Measurements from ENCODE around the gene C5orf15.
A peak's percentile ranks its signal among the peaks of the same experiment; 100 is the strongest.
"Not testable (repeated sequence)": the region's sequence is repeated elsewhere in the genome, so short reads cannot be mapped to it uniquely, and the experiment has no call there.

Gene C5orf15

DNA sequence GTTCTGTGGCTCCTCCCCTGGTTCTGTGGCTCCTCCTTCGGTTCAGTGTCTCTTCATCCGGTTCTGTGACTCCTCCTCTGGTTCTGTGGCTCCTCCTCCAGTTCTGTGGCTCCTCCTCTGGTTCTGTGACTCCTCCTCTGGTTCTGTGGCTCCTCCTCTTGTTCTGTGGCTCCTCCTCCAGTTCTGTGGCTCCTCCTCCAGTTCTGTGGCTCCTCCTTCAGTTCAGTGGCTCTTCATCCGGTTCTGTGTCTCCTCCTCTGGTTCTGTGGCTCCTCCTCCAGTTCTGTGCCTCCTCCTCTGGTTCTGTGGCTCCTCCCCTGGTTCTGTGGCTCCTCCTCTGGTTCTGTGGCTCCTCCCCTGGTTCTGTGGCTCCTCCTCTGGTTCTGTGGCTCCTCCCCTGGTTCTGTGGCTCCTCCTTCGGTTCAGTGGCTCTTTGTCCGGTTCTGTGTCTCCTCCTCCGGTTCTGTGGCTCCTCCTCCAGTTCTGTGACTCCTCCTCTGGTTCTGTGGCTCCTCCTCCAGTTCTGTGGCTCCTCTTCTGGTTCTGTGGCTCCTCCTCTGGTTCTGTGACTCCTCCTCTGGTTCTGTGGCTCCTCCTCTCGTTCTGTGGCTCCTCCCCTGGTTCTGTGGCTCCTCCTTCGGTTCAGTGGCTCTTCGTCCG, 32.3 kb downstream of the C5orf15 start:
- DNase-seq = not testable (repeated sequence)

DNA sequence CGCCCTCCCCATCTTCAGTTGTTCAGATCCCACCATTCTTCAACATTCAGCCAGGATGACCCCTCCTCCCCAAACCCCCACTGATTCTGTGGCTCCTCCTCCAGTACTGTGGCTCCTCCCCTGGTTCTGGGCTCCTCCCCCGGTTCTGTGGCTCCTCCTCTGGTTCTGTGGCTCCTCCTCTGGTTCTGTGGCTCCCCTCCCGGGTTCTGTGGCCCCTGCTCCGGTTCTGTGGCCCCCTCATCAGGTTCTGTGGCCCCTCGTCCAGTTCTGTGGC, 32.8 kb downstream of the C5orf15 start:
- no peak for DNase-seq

DNA sequence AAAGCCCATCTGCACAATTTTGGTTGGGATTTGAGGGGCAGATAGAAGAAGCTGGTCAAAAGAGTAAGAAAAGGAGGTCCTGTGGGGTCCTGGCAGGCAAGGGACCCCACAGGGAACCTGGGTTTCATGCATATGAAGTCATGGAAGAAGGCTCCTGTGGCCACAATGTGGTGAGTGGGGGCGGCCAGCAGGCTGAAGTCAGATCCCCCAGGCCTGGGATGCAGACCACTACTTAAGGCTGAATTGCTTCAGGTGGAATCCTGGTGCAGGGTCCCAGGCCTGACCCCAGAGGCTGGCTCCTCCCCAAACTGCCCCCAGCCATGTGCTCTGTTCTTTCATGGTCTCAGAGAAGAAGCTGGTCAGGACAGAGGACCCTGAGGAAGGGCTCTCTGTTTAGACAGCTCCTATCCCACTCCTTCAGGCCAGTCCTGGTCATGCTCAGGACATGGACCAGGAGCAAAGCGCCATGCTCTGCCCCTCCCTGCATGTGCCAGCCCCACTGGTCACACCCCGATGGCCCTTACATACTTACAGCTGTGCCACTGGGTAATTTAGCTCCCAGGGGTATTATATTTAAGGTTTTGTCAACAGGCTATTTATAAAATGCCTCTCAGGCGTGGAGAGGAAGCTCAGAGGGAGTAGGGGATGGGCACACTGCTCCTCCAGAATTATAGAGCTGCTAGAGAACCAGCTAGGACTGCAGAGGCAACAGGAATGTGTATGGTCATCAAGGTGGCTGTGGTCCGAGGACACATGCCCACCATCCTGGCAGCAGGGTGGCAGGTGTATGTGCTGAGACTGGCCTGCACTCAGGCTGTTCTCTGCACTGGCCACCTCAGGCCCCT, 33.4 kb downstream of the C5orf15 start:
- DNase-seq = no peak

DNA sequence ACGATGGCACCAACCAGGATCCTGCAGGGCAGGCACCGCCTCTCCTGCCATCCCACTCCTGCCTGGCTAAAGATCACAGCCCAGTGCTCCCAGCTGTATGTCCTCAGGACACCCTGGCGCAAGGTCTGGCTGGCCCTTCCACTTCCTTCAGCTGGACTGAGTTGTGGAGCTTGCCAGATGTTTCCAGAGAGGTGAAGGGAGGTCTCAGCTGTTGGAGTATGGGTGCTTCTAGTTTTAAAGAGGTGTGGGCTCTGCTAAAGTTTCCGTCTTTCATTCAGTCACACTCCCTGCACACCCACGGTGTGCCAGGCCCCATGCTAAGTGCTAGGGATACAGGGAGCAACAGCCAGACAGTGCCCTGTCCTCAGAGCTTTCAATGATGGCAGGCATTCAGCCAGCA, 34.1 kb downstream of the C5orf15 start:
- DNase-seq = no peak

DNA sequence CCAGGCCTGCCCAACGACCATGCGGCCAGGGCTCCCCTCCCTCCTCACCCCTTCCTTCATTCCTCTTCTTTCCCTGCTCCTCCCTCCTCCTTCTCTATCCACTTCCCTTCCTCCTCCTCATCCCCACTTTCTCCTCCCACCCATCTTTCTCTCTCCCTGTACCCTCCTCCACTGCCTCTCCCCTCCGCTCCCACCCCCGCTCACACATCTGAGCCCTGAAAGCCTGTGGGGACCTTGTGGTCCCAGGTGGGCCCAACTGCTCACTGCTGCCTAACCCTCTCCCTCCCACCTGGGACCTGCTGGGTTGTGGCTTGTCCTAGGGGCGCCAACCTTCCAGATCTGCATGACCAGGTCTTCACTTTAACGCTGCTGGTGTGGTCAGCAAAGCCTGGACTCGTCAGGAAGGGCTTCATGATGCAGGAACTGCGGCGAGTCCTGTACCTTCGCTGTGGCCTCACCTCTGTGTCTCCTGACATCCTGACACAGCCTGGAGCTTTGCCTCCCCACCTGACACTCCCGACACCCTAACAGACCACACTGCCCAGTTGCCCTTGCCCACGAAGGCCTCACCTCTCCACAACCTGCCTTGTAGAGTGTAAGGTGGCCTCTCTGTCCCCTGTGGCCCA, 34.6 kb downstream of the C5orf15 start:
- DNase-seq = no peak

DNA sequence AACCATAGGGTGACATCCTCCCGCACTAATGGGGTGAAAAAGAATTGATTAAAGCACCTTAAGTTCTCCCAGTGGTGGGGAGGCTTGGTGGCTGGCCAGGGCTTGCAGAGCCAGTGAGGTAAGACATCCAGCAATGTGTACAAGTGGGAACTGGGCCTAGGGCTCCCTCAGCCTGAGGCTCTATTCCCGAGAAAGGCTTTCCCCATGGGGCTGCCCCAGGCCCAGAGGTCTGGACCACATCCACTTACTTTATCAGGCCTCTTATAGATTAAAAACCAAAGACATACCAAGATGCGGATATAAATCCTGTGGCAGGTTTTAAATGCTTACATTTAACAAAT, 35.3 kb downstream of the C5orf15 start:
- no peak for DNase-seq

DNA sequence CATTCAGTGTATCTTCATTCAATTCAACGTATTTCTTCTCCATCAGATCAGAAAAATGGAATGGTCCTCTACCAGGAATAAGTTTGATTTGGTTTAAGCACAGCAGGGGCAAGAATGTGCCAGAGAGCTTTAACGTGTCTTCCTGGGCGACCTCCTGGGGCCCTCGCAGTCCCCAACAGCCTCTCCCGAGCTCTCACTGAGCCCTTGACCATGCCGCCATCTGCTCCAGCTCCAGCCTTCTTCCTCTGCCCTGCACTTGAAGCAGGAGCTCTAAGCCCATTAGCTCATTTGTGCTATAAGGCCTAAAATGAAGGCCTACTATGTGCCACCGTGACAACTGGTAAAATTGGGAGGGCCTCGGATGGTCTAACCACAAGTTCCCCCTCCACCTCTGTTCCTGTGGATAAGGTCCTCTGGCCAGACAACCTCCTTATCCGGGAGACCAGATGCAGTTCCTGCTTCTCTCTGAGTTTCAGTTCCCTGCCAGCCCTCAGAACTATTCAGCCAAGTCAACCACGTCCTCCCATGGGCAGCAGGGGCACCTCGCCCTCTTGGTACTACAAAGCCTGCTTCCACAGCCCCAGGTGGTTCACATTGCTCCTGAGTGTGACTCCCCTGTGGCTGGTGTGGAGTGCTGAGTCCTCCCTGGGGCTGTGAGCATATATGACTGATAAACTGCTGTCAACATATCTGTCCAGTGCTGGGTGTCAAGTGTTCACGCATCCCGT, 35.8 kb downstream of the C5orf15 start:
- DNase-seq = no peak

DNA sequence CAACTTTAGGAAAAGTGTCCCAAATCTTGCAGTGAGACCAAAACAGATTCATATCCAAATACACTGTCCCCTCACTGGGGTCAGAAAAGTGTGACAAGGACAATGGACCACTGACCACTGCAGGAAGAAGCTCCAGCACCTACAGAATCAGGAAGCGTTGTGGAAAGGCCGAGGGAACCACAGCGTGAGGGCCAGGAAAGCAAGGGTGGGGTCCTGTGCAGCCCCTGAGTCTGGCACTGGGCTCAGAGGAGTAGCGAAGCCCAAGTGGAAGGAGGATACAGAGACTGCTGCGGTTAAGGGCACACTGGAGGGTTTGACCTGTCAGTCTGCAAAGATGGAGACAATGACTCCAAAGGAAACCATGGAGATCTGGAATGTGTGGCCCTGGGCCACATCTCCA, 36.9 kb downstream of the C5orf15 start:
- no peak for DNase-seq

DNA sequence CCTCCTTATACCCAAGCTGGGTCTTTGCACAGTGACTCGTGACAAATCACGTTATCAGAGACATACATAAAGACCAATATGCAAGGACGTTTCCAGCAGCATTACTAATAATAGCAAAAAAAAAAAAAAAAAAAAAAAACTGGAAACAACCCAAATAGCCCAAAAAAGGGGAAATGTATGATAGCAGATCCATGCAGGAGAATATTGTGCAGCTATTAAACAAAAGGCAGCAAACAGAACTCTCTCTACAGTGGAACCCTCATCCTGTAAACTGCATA, 37.7 kb downstream of the C5orf15 start:
- no peak for DNase-seq

DNA sequence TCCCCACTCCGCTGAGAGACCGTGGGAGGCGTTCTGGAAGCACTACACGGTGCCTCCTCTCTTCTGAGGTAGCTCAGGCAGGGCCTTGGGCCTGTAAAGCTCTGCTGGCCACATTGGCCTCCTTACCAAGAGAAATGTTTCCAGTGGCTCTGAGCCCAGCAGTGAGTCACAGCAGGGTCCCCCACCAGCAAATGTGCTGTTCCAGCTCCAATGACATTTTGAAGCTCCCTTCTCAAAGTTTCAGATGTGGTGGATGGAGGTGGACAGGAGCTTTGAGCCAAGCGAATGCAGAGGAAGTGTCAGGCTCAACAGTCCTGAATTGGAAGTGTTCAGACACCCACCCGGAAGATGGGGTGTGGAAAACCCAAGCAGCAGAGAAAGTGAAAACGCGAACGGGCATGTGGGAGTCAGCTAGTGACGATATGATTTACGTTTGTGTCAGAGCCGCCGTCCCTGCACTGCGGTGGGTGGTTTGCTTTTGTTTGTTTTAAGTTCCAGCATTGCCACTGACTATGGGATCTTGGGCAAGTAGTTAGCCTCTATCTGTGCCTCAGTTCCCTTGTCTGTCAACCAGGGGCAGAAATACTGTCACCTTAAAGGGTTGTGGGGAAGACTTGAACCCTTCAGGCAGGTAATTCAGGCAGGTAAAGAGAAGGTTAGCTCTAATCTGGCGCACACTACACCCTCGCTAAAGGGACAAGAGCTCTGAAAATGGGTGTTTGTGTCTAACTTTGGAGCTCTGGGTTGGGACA, 38.2 kb downstream of the C5orf15 start:
- DNase-seq = peak; percentile 46

DNA sequence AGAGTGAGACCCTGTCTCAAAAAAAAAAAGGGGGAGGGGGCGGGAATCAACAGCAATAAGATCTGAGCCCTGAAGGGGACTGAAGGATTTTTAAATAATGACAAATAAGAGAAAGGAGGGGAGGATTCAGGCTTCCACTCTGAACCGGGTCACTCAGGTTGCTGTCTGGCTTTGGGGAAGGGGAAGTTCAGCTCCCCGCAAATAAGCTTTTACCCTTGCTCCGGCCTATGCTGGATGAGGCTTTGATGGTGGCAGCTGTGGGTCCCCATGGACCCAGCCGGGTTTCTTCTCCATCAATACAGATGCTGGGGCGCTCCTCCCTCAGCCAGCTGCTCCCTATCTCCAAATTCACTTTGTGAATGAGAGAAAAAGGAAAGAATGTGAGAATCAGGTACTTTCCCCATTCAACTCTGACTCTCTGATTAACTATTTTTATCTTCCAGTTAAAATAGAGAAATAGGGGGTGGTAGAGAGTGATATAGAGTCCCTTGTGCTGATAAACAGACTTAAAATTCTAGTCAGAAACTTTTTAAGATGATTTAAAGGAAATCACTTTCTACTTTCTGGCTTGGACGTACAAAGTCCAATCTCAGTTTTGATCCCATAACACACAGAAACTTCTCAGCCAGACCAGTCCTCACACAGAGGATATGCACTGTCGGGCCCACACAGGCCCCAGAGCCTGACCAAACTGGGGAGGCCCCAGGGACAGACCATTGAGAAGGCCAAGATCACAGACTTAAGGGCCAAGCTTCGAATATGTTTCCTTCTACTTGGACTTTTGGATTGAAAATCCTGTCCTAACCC, 39.6 kb downstream of the C5orf15 start:
- DNase-seq = no peak

DNA sequence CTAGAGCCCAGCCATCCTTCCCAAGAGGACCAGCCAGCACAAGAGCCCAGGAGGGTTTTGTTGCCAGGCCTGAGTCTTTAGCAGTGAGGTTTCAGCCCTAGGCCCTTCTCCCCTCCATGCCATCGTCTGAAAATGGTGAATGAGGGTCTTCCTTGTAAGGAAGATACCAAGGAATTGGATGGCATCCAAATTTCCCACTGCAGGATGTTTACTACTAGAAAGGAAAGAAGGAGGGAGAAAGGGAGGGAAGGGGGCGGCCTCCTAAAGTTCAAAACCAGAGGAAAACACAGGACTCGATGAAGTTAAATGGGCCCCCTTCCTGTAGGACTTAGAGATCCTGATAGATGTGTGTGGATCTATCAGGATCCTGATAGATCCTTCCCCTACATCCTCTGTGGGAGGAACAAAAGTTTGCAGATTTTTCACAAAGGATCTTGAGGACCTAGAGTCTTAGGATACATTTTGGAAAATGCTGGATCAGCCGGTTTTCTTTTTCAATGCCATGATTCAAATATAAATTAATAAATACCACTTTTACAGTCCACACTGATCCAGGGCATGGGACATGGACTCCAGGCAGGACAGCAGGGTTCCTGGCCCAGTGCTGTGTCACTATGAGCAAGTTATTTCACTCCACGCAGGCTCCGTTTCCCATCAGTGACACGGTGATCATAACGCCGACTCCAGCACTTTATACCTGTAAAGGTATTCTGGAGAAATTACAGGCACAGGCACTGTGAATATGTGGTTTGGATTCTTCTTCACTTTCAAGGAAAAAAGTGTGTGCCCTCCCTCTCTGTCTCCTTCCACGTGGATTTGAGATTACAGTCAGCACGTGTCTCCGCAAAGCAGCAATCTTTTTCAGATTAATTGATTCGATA, 40.9 kb downstream of the C5orf15 start:
- no peak for DNase-seq

DNA sequence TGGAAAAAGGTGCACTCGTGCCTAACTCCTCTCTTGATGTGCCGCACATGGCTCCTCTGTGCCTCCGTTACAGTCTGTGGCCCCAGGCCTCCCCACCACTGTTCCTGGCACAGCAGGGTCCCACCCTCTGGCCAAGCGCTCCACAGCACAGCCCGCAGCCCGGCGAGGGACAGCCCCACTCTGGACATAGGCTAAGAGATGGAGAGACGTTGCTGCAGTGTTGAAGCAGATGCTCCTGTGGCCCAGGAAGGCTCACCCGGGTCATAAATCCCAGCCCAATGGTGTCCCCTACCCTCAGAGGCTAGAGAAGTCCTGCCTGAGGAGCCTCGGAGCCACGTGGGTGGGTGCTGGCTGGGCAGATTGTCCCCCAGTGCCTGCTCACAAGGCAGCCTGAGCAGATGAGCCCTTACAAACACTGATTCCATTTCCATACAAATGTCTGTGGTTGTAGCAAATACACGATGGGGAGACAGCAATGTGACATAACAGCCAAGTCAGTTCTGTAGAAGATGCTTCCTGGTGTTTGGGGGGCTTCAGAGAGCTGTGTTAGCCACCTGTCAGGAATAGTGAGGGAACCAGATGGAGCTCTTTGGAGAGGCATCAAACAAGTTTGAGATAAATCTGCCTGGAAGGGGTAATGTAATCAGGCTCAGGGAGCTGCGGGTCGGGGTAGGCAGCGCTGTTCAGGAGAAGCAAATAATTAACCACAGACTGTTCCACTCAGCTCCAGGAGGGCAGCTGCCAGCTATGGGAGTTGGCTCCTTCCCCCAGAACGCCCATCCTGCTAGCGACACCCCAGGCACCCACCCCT, 41.7 kb downstream of the C5orf15 start:
- DNase-seq = no peak

DNA sequence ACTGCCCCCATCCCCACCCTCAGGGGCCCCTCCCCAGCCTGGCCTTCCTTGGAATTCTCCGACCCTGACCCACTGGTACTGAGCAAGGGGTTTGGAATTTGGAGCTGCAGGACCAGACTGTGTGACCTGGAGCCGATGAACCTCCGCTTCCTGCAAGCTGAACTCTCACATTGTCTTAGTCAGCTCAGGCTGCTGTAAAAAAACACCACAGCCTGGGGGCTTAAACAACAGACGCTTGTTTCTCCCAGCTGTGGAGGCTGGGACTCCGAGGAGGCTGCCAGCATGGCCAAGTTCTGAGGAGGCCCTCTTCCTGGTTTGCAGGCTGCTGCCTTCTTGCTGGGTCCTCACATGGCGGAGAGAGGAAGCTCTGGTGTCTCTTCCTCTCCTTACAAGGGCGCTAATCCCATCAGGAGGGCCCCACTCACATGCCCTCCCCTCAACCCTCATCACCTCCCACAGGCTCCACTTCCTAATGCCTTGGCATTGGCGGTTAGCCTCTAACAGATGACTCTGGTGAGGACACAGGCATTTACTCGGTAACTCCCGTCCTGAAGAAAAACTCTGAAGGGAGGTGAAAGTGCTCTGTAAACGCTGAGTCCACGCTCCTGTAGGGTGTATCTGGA, 42.4 kb downstream of the C5orf15 start:
- DNase-seq = no peak

DNA sequence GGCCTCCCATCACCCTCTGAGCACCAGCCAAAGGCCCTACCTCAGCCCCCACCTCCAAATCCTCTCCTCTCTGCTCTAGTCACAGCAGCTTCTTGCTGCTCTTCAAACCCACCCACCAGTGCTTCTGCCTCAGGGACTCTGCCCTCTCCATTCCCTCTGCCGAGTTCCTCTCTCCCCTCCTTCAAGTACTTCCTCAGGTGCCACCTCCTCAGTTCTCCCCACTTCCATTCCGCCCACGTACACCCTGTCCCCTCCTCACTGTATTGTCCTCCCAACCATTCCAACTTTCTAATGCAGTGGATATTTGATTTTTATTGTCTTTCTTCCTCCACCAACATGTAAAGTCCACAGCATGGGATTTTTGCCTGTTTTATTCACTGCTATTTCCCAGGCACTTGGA, 43.2 kb downstream of the C5orf15 start:
- no peak for DNase-seq

DNA sequence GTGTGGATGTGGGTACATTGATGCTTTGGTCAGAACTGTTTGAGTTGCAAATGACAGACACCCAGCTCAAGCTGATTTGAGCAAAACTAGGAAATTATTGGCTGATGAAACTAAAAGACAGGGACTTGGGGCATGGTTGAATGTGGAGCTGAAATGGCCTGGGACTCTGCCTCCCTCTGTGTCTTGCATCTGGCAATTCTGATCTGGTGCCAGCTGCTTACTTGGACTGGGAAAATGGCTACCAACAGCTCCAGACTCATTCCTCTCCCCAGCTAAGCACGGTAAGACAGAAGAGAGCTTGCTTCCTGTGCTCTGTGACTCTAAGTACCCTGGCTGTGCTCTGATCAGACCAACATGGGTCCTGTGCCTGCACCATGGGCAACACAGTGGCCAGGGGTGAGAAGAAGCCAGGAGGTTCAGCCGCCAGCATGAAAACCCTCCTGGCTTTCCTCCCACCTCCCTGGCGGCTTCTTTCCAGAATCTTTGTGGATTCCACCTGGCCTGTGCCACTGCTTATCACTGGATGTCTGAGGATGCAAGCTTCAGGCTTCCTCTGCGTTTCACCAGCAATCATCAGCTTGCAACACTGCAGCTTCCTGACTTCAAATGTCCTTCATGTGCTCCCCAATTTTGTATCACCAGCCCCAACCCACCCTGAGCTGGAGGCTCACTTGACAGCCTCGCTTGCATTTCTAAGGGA, 44.1 kb downstream of the C5orf15 start:
- DNase-seq = no peak

DNA sequence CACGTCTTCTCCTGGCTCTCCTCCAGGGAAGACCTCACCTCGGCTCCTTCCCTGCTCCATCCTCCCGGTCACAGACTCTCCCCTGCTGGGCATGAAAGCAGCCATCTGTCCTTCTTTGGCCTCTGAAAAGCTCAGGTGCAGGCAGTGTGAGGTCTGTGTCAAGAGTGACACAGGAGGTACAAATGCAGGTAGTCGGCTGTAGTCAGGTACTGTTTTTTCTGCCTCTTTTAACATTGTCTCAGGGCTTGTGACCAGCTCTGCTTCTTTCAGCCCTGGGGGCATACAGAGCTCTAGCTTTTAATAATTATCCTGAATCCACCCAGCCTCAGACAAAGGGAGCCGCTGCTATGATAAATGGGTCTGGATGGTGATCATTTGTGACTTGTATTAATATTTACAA, 46.4 kb downstream of the C5orf15 start:
- no peak for DNase-seq

DNA sequence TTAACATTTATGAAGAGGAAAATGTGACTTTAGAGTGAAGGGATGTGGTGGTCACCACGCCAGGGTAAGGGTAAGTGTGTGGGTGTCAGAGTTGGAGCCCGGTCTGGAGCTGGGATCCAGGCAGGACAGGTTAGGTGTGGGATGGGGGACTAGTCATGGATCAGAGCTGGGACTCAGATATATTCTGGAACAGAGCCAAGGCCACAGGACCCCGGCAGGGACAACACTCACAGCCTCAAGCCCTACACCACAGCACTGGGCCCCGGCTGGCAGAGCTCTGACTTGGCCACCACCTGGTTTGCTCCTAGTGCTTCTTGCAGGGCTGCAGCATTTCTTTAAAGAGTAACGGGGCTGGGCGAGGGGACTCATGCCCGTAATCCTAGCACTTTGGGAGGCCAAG, 47.4 kb downstream of the C5orf15 start:
- DNase-seq = no peak

Data from activated CD4-positive, alpha-beta T cell treated with anti-CD3 and anti-CD28 coated beads, Interleukin-2, amount 50 U/mL, for 1 hour (primary cell).